HG02588 (cell line): ENCODE measurements around the gene TSPAN9.

Experiments
- ATAC-seq: cut with Tn5 transposase; IDR thresholded peaks from one replicate; pipeline ENCODE4 v1.9.1; 2021; ENCODE audit warnings: mild to moderate bottlenecking, moderate library complexity; ENCODE audit not compliant: unreplicated experiment

The TSPAN9 gene

DNA sequence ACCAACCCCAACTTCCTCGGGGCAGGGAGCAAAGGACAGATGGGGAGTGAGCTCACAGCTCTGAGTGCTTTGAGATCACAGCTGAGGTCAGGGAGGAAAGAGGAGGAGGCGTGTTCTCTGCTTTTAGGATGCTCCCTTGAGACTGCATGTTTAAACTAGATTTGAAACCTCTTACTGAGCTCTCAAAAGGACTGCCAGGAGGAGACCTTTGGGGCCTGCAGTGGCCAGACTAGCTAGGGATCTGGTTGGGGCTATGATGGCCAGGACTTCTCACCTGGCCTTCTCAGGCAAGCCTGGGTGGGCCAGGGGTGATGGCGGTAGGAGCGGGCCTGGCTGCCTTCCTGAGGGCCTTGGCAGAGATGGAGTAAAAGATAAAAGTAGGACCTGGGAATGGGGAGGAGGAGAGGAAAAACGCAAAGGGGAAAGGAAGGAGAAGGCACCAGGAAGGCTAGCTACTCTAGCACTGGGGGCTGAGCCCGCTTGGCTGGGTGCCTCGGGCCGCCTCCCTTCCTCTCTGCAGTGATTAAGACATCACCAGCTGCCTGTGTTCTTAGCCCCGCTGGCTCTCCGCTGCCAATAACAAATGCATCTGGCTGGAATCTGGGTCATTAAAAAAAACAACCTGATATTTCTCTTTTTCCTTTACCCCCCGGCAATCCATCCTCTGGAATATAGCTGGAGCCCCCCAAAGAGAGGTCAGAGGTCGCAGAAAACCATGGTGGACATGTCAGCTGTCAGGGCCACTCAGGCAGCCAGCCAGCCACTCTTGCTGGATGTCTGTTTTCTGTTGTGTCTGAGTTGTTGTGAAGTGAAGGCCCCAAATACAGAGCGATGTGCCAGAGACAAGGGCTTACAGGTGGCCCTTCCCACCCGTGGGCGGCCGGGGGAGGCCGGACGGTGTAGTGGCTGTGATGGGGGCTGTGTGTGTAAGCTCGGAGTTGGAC, 141.3 kb downstream of the TSPAN9 start:
- ATAC-seq = no peak

DNA sequence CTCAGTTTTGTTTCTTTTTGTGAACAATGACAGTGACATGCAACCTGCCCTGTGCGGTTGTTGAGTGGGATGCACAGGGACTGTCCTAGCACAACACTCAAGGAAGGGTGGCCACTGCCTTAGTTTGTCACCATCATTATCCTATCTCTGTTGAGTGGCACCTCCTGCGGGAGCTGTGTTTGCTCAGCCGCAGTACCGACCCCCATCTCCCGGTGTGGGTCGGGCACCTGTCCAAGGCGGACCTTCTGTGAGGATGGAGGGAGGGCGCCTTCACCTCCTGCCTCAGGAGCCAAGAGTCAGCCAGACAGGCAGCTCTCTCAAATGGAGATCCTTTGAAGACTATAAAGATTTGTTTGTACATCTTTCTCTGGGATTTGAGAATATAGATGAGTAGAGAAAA, 142.1 kb downstream of the TSPAN9 start:
- ATAC-seq = no peak

GRCh38 chr12:3220382-3221321, 143.5 kb downstream of the TSPAN9 start:
- ATAC-seq = no peak

GRCh38 chr12:3222306-3222705, 145.1 kb downstream of the TSPAN9 start:
- ATAC-seq = no peak

- ATAC-seq = no peak
Observed at GRCh38 chr12:3222979-3223378, 145.8 kb downstream of the TSPAN9 start.

- no peak for ATAC-seq
Observed at GRCh38 chr12:3223601-3224529, 146.7 kb downstream of the TSPAN9 start.

DNA sequence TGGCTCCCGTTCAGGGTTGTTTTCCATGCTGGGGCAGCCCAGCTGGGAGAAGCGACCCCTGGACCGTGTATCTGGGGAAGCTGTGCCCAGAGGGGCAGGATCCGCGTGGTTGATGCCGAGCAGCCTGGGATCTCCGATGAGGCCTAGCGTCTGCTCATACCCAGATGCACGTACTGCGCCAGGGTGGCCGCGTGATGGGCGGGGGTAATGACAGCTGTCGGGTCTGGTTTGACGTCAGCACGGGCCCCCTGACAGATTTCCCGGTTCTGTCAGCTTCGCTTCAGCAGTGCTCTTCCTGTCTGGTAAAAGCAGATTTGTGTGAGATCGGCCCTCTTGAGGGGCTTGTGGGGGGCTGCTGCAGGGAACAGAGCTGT, 147.3 kb downstream of the TSPAN9 start:
- ATAC-seq = no peak

- ATAC-seq = no peak
Observed at GRCh38 chr12:3225154-3225795, 148.1 kb downstream of the TSPAN9 start.

DNA sequence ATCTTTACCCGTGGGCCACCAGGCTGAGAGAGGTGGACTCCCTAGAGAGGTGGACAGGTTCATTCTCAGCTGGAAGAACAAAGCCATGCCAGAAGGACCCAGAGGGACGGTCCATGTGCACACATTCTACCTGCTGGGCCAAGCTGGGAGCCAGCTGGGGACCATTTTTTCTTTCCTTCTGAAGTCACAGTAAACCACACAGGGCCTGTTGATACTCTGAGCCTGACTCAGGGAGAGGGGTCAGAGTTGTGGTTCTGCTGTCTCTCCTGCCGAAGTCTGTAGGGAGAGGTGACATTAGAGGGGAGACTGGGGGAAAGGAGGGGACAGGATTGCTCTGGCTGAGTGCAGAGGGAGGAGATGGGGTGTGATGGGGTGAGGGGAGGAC, 148.6 kb downstream of the TSPAN9 start:
- ATAC-seq = no peak

DNA sequence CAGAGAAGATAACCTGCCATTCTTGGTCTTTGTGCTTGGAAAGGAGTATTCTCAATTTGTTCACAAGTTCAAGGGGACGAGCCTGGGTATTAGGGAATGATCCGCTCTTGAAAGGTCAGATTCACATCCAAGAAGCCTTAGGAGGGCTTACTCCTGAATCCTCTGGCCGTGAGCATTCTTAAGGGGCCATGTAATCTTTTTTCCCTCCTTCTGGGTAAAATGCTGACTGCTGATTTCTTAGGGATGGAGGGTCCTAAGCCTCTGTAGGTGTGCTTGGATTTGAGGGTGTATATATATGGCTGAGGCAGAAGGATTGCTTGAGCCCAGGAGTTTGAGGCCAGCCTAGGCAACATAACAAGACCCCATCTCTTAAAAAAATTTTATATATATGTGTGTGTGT, 149.1 kb downstream of the TSPAN9 start:
- no peak for ATAC-seq

GRCh38 chr12:3227076-3227975, 150.1 kb downstream of the TSPAN9 start:
- ATAC-seq = no peak

GRCh38 chr12:3228552-3228951, 151.4 kb downstream of the TSPAN9 start:
- no peak for ATAC-seq

DNA sequence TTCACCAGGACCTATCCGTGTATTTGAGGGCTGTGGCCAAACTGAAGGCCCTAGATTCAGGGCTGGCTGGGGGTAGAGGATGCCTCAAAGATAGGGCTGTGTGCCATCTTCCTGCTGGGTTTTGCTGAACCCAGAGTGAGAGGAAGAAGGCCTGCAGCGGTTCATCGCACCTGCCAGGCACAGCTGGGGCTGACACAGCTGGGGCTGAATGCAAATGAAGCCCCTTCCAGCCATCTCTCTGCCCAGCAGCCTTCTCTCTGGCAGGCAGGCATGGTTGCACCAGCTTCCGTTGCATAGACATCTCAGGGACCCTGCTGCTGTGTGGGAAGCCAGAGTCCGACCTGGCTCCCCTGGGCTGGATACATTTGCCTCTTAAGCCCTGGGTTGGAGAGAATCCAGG, 152.4 kb downstream of the TSPAN9 start:
- no peak for ATAC-seq

- no peak for ATAC-seq
Observed at GRCh38 chr12:3230758-3231375, 153.7 kb downstream of the TSPAN9 start.

- ATAC-seq = no peak
Observed at GRCh38 chr12:3231399-3231876, 154.3 kb downstream of the TSPAN9 start.

DNA sequence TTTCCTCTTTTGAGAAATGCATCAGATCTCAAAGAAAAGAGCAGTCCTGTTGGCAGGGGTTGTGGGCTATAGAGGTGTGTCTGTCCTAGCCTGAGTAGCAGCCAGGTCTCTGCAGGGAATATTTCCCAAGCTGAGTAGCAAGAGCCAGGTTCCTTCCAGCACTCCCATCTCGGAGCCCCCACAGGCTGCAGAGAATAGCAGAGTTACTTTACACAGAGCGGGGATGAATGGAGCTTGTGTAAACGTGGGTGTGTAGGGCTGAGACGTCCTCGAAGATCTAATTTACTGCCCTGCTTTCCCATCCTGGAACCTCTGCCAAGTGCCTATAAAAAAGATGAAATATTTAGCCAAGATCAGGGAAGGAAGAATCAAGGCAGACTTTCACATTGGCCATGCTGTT, 156.6 kb downstream of the TSPAN9 start:
- ATAC-seq = no peak

DNA sequence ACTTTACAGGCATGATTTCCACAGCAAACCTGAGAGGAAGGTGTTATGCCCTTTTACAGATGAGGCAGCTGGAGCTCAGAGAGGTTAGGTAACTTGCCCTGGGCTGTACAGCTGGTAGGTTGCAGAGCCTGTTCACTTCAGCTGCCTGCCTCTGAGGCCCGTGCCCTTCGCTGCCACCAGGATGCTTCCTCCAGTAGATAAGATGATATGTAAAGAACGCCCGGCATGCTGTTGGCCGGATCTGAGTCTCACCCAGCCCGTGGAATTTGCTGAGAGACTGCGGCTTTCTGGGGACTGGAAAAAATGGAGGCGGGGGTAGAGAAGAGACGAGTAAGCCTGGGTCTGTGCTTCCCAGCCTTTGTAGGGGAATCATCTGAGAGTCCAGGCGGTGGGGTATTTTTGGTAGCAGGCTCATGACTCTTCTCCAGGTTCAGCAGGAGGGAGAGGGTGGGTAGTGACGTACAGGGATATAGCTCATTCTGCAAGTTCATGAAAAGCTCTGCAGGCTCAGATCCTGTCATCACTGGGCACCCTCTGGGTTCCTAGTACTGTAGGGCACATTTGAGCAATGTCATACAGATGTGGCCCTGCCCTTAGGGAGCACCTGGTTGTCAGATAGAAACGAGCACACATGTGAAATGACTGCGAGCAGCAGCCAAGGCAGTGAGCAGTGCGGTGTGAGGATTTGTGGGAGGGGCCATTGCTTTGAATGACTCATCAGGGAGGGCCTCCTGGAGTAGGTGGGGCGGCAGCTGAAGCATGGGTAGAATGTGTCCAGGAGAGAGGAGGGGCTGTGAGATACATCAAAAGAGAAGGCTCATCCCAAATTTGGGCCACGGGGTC, 159.4 kb downstream of the TSPAN9 start:
- no peak for ATAC-seq

- ATAC-seq = no peak
Observed at GRCh38 chr12:3238196-3238595, 161.0 kb downstream of the TSPAN9 start.
